ENCODE measurements around the gene CERK.

The CERK gene

DNA sequence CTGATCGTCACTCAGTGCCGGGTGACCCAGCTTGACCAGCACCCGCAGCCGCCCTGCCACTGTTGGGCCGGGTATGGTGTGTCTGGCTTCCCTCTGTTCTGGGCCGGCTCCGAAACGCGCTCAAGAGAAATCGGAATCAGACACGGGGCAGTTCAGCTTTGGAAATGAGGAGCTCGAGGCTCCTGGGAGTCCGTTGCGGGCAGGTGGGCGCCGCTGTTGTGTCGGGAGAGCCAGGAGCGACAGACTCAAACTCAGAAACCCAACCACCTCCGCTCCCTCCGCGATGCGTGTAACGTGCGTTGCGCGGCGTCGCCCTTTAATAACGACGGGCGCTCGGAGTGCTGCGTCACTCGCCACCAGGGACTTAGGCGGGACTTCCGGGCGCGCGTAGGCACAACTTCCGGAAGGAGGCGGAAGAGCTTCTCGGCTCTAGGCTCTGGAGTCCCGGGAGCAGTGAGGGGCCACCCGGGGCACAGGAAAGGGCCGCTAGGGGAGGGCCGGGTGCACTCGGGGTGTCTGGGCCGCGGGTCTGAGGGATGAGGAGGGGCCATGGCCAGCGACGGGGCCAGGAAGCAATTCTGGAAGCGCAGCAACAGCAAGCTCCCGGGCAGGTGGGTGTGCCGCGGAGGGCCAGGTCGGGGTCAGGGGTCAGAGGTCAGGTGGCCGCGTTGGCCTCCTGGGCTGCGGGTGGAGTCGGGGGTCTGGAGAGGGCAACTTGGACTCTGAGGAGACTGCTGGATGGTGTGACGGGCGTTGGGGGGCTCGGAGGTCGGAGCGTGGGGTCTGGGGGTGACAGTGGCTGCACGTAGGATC, 24.4 kb upstream of the CERK start, which contains the start of gene TBC1D22A (continued):
- TF ChIP-seq, protein P1, sequence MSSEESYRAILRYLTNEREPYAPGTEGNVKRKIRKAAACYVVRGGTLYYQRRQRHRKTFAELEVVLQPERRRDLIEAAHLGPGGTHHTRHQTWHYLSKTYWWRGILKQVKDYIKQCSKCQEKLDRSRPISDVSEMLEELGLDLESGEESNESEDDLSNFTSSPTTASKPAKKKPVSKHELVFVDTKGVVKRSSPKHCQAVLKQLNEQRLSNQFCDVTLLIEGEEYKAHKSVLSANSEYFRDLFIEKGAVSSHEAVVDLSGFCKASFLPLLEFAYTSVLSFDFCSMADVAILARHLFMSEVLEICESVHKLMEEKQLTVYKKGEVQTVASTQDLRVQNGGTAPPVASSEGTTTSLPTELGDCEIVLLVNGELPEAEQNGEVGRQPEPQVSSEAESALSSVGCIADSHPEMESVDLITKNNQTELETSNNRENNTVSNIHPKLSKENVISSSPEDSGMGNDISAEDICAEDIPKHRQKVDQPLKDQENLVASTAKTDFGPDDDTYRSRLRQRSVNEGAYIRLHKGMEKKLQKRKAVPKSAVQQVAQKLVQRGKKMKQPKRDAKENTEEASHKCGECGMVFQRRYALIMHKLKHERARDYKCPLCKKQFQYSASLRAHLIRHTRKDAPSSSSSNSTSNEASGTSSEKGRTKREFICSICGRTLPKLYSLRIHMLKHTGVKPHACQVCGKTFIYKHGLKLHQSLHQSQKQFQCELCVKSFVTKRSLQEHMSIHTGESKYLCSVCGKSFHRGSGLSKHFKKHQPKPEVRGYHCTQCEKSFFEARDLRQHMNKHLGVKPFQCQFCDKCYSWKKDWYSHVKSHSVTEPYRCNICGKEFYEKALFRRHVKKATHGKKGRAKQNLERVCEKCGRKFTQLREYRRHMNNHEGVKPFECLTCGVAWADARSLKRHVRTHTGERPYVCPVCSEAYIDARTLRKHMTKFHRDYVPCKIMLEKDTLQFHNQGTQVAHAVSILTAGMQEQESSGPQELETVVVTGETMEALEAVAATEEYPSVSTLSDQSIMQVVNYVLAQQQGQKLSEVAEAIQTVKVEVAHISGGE (tag by site-specific recombination; conservative IDR thresholded peaks at IDR 0.05; ENCODE audit: low read depth): peak; percentile 90
- TF ChIP-seq GLI2 (tag by site-specific recombination; IDR thresholded peaks at IDR 0.05; ENCODE audit: borderline replicate concordance, low read depth): no peak
- peak; percentile 97 for TF ChIP-seq ZBTB7A (tag by site-specific recombination; IDR thresholded peaks at IDR 0.05; ENCODE audit: low read depth)
- TF ChIP-seq, protein P2, sequence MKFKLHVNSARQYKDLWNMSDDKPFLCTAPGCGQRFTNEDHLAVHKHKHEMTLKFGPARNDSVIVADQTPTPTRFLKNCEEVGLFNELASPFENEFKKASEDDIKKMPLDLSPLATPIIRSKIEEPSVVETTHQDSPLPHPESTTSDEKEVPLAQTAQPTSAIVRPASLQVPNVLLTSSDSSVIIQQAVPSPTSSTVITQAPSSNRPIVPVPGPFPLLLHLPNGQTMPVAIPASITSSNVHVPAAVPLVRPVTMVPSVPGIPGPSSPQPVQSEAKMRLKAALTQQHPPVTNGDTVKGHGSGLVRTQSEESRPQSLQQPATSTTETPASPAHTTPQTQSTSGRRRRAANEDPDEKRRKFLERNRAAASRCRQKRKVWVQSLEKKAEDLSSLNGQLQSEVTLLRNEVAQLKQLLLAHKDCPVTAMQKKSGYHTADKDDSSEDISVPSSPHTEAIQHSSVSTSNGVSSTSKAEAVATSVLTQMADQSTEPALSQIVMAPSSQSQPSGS (tag by site-specific recombination; IDR thresholded peaks at IDR 0.05; ENCODE audit: low read depth): no peak
- TF ChIP-seq, protein P3, sequence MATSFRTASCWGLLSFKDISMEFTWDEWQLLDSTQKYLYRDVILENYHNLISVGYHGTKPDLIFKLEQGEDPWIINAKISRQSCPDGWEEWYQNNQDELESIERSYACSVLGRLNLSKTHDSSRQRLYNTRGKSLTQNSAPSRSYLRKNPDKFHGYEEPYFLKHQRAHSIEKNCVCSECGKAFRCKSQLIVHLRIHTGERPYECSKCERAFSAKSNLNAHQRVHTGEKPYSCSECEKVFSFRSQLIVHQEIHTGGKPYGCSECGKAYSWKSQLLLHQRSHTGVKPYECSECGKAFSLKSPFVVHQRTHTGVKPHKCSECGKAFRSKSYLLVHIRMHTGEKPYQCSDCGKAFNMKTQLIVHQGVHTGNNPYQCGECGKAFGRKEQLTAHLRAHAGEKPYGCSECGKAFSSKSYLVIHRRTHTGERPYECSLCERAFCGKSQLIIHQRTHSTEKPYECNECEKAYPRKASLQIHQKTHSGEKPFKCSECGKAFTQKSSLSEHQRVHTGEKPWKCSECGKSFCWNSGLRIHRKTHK (tag by site-specific recombination; IDR thresholded peaks at IDR 0.05): no peak
- peak; percentile 92 for TF ChIP-seq ZNF335 (tag by site-specific recombination; conservative IDR thresholded peaks at IDR 0.05)
- TF ChIP-seq ZBTB21 (tag by site-specific recombination; IDR thresholded peaks at IDR 0.05): peak; percentile 96
- TF ChIP-seq, protein P4, sequence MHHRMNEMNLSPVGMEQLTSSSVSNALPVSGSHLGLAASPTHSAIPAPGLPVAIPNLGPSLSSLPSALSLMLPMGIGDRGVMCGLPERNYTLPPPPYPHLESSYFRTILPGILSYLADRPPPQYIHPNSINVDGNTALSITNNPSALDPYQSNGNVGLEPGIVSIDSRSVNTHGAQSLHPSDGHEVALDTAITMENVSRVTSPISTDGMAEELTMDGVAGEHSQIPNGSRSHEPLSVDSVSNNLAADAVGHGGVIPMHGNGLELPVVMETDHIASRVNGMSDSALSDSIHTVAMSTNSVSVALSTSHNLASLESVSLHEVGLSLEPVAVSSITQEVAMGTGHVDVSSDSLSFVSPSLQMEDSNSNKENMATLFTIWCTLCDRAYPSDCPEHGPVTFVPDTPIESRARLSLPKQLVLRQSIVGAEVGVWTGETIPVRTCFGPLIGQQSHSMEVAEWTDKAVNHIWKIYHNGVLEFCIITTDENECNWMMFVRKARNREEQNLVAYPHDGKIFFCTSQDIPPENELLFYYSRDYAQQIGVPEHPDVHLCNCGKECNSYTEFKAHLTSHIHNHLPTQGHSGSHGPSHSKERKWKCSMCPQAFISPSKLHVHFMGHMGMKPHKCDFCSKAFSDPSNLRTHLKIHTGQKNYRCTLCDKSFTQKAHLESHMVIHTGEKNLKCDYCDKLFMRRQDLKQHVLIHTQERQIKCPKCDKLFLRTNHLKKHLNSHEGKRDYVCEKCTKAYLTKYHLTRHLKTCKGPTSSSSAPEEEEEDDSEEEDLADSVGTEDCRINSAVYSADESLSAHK (tag by site-specific recombination; IDR thresholded peaks at IDR 0.05): 0 out of 2 replicates have a peak, but pooled peaks have one; percentile 36
- TF ChIP-seq, protein P5, sequence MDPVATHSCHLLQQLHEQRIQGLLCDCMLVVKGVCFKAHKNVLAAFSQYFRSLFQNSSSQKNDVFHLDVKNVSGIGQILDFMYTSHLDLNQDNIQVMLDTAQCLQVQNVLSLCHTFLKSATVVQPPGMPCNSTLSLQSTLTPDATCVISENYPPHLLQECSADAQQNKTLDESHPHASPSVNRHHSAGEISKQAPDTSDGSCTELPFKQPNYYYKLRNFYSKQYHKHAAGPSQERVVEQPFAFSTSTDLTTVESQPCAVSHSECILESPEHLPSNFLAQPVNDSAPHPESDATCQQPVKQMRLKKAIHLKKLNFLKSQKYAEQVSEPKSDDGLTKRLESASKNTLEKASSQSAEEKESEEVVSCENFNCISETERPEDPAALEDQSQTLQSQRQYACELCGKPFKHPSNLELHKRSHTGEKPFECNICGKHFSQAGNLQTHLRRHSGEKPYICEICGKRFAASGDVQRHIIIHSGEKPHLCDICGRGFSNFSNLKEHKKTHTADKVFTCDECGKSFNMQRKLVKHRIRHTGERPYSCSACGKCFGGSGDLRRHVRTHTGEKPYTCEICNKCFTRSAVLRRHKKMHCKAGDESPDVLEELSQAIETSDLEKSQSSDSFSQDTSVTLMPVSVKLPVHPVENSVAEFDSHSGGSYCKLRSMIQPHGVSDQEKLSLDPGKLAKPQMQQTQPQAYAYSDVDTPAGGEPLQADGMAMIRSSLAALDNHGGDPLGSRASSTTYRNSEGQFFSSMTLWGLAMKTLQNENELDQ (tag by site-specific recombination; IDR thresholded peaks at IDR 0.05; ENCODE audit: low read depth): no peak
- TF ChIP-seq, protein P6, sequence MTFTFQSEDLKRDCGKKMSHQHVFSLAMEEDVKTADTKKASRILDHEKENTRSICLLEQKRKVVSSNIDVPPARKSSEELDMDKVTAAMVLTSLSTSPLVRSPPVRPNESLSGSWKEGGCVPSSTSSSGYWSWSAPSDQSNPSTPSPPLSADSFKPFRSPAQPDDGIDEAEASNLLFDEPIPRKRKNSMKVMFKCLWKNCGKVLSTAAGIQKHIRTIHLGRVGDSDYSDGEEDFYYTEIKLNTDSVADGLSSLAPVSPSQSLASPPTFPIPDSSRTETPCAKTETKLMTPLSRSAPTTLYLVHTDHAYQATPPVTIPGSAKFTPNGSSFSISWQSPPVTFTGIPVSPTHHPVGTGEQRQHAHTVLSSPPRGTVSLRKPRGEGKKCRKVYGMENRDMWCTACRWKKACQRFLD (tag by site-specific recombination; IDR thresholded peaks at IDR 0.05): no peak
- TF ChIP-seq ZBTB8A (tag by site-specific recombination; IDR thresholded peaks at IDR 0.05): peak; percentile 92
- no peak for TF ChIP-seq SETDB1 (IDR thresholded peaks at IDR 0.05; ENCODE audit: insufficient read length, low read length)
- no peak for TF ChIP-seq ZNF768 (tag by site-specific recombination; IDR thresholded peaks at IDR 0.05)
- TF ChIP-seq KLF8 (tag by site-specific recombination; IDR thresholded peaks at IDR 0.05): peak; percentile 86
- no peak for TF ChIP-seq ZNF585B (tag by site-specific recombination; IDR thresholded peaks at IDR 0.05)
- no peak for TF ChIP-seq ZNF169 (tag by site-specific recombination; IDR thresholded peaks at IDR 0.05)
- TF ChIP-seq, protein P7, sequence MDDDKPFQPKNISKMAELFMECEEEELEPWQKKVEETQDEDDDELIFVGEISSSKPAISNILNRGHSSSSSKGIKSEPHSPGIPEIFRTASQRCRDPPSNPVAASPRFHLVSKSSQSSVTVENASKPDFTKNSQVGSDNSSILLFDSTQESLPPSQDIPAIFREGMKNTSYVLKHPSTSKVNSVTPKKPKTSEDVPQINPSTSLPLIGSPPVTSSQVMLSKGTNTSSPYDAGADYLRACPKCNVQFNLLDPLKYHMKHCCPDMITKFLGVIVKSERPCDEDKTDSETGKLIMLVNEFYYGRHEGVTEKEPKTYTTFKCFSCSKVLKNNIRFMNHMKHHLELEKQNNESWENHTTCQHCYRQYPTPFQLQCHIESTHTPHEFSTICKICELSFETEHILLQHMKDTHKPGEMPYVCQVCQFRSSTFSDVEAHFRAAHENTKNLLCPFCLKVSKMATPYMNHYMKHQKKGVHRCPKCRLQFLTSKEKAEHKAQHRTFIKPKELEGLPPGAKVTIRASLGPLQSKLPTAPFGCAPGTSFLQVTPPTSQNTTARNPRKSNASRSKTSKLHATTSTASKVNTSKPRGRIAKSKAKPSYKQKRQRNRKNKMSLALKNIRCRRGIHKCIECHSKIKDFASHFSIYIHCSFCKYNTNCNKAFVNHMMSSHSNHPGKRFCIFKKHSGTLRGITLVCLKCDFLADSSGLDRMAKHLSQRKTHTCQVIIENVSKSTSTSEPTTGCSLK (tag by site-specific recombination; IDR thresholded peaks at IDR 0.05): no peak
- no peak for TF ChIP-seq ZNF830 (tag by site-specific recombination; IDR thresholded peaks at IDR 0.05; ENCODE audit: low read depth)
- TF ChIP-seq ZNF747 (tag by site-specific recombination; IDR thresholded peaks at IDR 0.05): no peak
- TF ChIP-seq ZNF776 (tag by site-specific recombination; IDR thresholded peaks at IDR 0.05; ENCODE audit: borderline replicate concordance): no peak
- no peak for TF ChIP-seq ZNF292 (tag by site-specific recombination; IDR thresholded peaks at IDR 0.05; ENCODE audit: borderline replicate concordance, low read depth)
- TF ChIP-seq ZNF626 (tag by site-specific recombination; IDR thresholded peaks at IDR 0.05): no peak
- TF ChIP-seq SCRT1 (tag by site-specific recombination; IDR thresholded peaks at IDR 0.05; ENCODE audit: borderline replicate concordance): no peak

Measured in HEK293 (cell line).